B cell (primary cell): ENCODE results near the gene ELK4. TPM values are rescaled to one million over a fixed set of nuclear protein-coding genes. Genes with fewer than 3 reads are reported as not detected.

Experiments
- ATAC-seq: fragments of 200-7000 bp; cut with Tn5 transposase; one replicate; pipeline ENCODE4 v1.10.0; 2021; ENCODE audit warnings: low read depth, mild to moderate bottlenecking, moderate number of reproducible peaks, moderate library complexity
- CTCF ChIA-PET: fragments of 350-600 bp; sonication (Branson Sonifier 250); formaldehyde crosslinking; loops from one replicate; lab custom pipeline; 2021; ENCODE audit warnings: antibody characterized with exemption, inconsistent platforms; lab: Charles Lee
- POLR2A ChIA-PET: fragments of 350-600 bp; sonication (Branson Sonifier 250); formaldehyde crosslinking; loops from one replicate; lab custom pipeline; 2021; ENCODE audit warnings: antibody characterized with exemption; lab: Charles Lee
- DNase-seq: peaks from one replicate; pipeline ENCODE4 v3.0.0; 2013
- H2AFZ ChIP-seq: 2 replicates; pipeline ENCODE4 v1.6.1; 2012; ENCODE audit warnings: mild to moderate bottlenecking, low read depth, low read length; ENCODE audit not compliant: insufficient read depth, poor library complexity, severe bottlenecking
- H3K27ac ChIP-seq, 2 donors: 1 replicate in 1 of 2; 2 replicates in 1 of 2; pipeline ENCODE4 v1.5.1; 2012 to 2013; ENCODE audit warnings: low read length in 2 of 2, mild to moderate bottlenecking in 2 of 2, moderate library complexity in 1 of 2
- H3K27me3 ChIP-seq, 4 experiments: fragments of 200-600 bp in 1 of 4; sonication (generic) in 1 of 4; replicated peaks in 1 of 4; 1 replicate in 2 of 4; 2 replicates in 2 of 4; pipeline versions ENCODE4 v1.6.1 to v1.7.0; 2013 to 2016; ENCODE audit warnings: low read length in 3 of 4, mild to moderate bottlenecking in 2 of 4, mixed read lengths in 1 of 4, moderate library complexity in 1 of 4; ENCODE audit not compliant: insufficient read depth in 4 of 4, control insufficient read depth in 3 of 4; ENCODE audit errors: control extremely low read depth in 1 of 4
- H3K36me3 ChIP-seq, 2 experiments: replicated peaks in 1 of 2; 1 replicate in 1 of 2; 2 replicates in 1 of 2; pipeline versions ENCODE4 v1.6.1 to v1.7.1; 2013; ENCODE audit warnings: low read length in 1 of 2; ENCODE audit not compliant: insufficient read depth in 2 of 2, control insufficient read depth in 1 of 2; ENCODE audit errors: control extremely low read depth in 1 of 2, extremely low read depth in 1 of 2
- H3K4me1 ChIP-seq, 2 donors: fragments of 200-600 bp in 1 of 2; sonication (generic) in 1 of 2; 1 replicate in 1 of 2; 2 replicates in 1 of 2; pipeline versions ENCODE4 v1.5.1 to v1.6.1; 2013 to 2017; ENCODE audit warnings: low read length in 2 of 2; ENCODE audit not compliant: control insufficient read depth in 2 of 2, insufficient read depth in 2 of 2
- H3K4me2 ChIP-seq: replicated peaks from 2 replicates; pipeline ENCODE3; 2012; ENCODE audit warnings: mild to moderate bottlenecking, low read depth, low read length; ENCODE audit not compliant: poor library complexity, severe bottlenecking
- H3K4me3 ChIP-seq, 5 experiments: fragments of 200-600 bp in 1 of 5; sonication (generic) in 1 of 5; 1 replicate in 3 of 5; 2 replicates in 2 of 5; pipeline versions ENCODE4 v1.5.1 to v1.7.0; 2011 to 2016; ENCODE audit warnings: low read length in 4 of 5, mild to moderate bottlenecking in 4 of 5, low read depth in 2 of 5, control low read depth in 1 of 5, moderate library complexity in 1 of 5; ENCODE audit not compliant: insufficient read depth in 1 of 5; ENCODE audit errors: control extremely low read depth in 1 of 5, extremely low read depth in 1 of 5
- H3K79me2 ChIP-seq: fragments of 200-600 bp; sonication (generic); one replicate; pipeline ENCODE4 v1.6.0; 2016; ENCODE audit warnings: low read length; ENCODE audit not compliant: control insufficient read depth, insufficient read depth
- H3K9ac ChIP-seq: fragments of 200-600 bp; sonication (generic); 2 replicates; pipeline ENCODE4 v1.6.1; 2017; ENCODE audit warnings: mild to moderate bottlenecking, low read length, moderate library complexity
- H3K9me3 ChIP-seq, 3 donors: one replicate each; pipeline versions ENCODE4 v1.6.1 to v1.7.1; 2013; ENCODE audit warnings: low read length in 2 of 3; ENCODE audit not compliant: control insufficient read depth in 2 of 3, insufficient read depth in 1 of 3; ENCODE audit errors: control extremely low read depth in 1 of 3
- H4K20me1 ChIP-seq: 2 replicates; pipeline ENCODE4 v1.6.0; 2012; ENCODE audit warnings: mild to moderate bottlenecking, low read length; ENCODE audit not compliant: insufficient read depth, control insufficient read depth, poor library complexity, severe bottlenecking
- H3K27ac Mint-ChIP-seq: one replicate; pipeline ENCODE4 v1.8.0; 2021; ENCODE audit warnings: mixed read lengths
- H3K27me3 Mint-ChIP-seq: one replicate; pipeline ENCODE4 v1.8.0; 2021; ENCODE audit warnings: mixed read lengths
- H3K4me1 Mint-ChIP-seq: one replicate; pipeline ENCODE4 v1.8.0; 2021; ENCODE audit warnings: mixed read lengths
- H3K4me3 Mint-ChIP-seq: one replicate; pipeline ENCODE4 v1.8.0; 2021; ENCODE audit warnings: mixed read lengths
- H3K9me3 Mint-ChIP-seq: one replicate; pipeline ENCODE4 v1.8.0; 2022; ENCODE audit warnings: mixed read lengths; ENCODE audit not compliant: insufficient read depth
- CTCF ChIP-seq: fragments of 200-600 bp; IDR thresholded peaks from one replicate; pipeline ENCODE4 v1.8.0; 2022; ENCODE audit warnings: antibody characterized with exemption, mild to moderate bottlenecking
- EZH2 ChIP-seq: IDR thresholded peaks from 2 replicates; pipeline ENCODE4 v1.6.1; 2012; ENCODE audit warnings: borderline replicate concordance, low read depth, mild to moderate bottlenecking, moderate library complexity, low read length; ENCODE audit not compliant: insufficient read depth, poor library complexity, severe bottlenecking
- WGBS: methylation state at CpG from one replicate; pipeline ENCODE4 v1.1.5; 2013; ENCODE audit warnings: missing lambda C conversion rate; ENCODE audit not compliant: insufficient coverage; 5-methylcytosine and 5-hydroxymethylcytosine counted together
- intact Hi-C: fragments of 100-400 bp; cut with micrococcal nuclease; formaldehyde crosslinking; loops from one replicate; pipeline ENCODE4 v1.10.0; 2022
- polyA plus RNA-seq: library from polyadenylated mRNA; depleted of rRNA; stranded (reverse); fragments of >200 nt; gene quantifications from 2 replicates; pipeline ENCODE4 v1.2.3, GENCODE V29; 2012
- total RNA-seq, 2 donors: library from RNA; stranded (reverse); fragments of 120-200 nt in 1 of 2; gene quantifications; 1 replicate in 1 of 2; 2 replicates in 1 of 2; pipeline versions ENCODE4 v1.2.3 to v1.2.4, GENCODE V29; 2013 to 2022

ELK4 gene
- total and polyA plus RNA-seq, 2 donors (not counting 1 experiment from before 2014, with no cell fraction given), result 11.0 to 151 TPM

- Histone ChIP-seq H3K9ac (no peak overlapping the region), H3K4me1 (peaks cover 29 to 31% of the 10 kb centered on the region in 2 donors), H2AFZ (no peak overlapping the region), H3K4me2 (no peak overlapping the region), H3K36me3 (peaks cover 0 to under 1% of the 10 kb centered on the region in 2 experiments), H3K79me2 (peaks cover 33% of the 10 kb centered on the region), H4K20me1 (peaks cover 8% of the 10 kb centered on the region), H3K9me3 (no peaks in the 10 kb centered on the region), H3K27me3 (no peaks in the 10 kb centered on the region), H3K27ac (no peak overlapping the region), H3K4me3 (no peak overlapping the region)
- Mint-ChIP-seq H3K27me3 (no peaks in the 10 kb centered on the region), H3K9me3 (no peaks in the 10 kb centered on the region), H3K4me1 (peaks cover 28% of the 10 kb centered on the region), H3K4me3 (peak overlapping the region; percentile 89), H3K27ac (peak overlapping the region; percentile 22)
- ChIA-PET CTCF (interaction anchor here (1.8 to 9.1 kb wide), 3 partner anchors 22 to 90 kb away, joined by 5 to 76 read pairs (median 70); no protein-coding TSS in a partner anchor), POLR2A (interaction anchor here (1.2 kb wide), 1 partner anchor 20 kb away, joined by 3 read pairs; no protein-coding TSS in a partner anchor)
- ATAC-seq, result no peak
- TF ChIP-seq CTCF (no peak), EZH2 (no peak)
- 100% methylated on average over 1 of the region's 3 CpGs for WGBS
- DNase-seq, result no peak
- intact Hi-C loops, result loop anchor here (2.0 kb wide), 1 partner anchor 17 kb away; no protein-coding TSS in a partner anchor
Measured at GRCh38 chr1:205681364-205681763, 49.6 kb upstream of the ELK4 start.

- peak within 1 kb of the TSS; percentile 89 for H3K4me3 Mint-ChIP-seq
- H3K4me1 Mint-ChIP-seq, result peaks cover 32% of the 10 kb centered on the region
- ChIA-PET POLR2A (interaction anchor here (0.6 to 1.2 kb wide), 8 partner anchors 11 to 1661 kb away, joined by 3 to 9 read pairs (median 3); partner anchors contain the start of gene SLC41A1), CTCF (interaction anchor here (0.9 to 9.1 kb wide), 10 partner anchors 10 to 356 kb away, joined by 3 to 76 read pairs (median 4); no protein-coding TSS in a partner anchor)
- Histone ChIP-seq H3K36me3 (peaks cover 0 to 3% of the 10 kb centered on the region in 2 experiments), H2AFZ (peak within 1 kb of the TSS; percentile 83), H3K4me2 (peak within 1 kb of the TSS; percentile 98), H3K4me3 (peak within 1 kb of the TSS; percentile 27 to 80 (median 70)), H3K9me3 (no peaks in the 10 kb centered on the region), H4K20me1 (peaks cover 8% of the 10 kb centered on the region), H3K27me3 (no peaks in the 10 kb centered on the region), H3K4me1 (peaks cover 29 to 37% of the 10 kb centered on the region in 2 donors), H3K79me2 (peaks cover 44% of the 10 kb centered on the region), H3K9ac (peak within 1 kb of the TSS; percentile 76), H3K27ac (peak within 1 kb of the TSS in 1 of 2 donors; percentile 62)
- DNase-seq, result peak; percentile 73
- no peaks in the 10 kb centered on the region for H3K9me3 Mint-ChIP-seq
- intact Hi-C loops, result loop anchor here (2.0 kb wide), 1 partner anchor 15 kb away; no protein-coding TSS in a partner anchor
- WGBS, result under 1% methylated on average over 61 of the region's 86 CpGs
- H3K27me3 Mint-ChIP-seq, result no peaks in the 10 kb centered on the region
- ATAC-seq, result peak; percentile 62
- H3K27ac Mint-ChIP-seq, result peak within 1 kb of the TSS; percentile 63
- TF ChIP-seq CTCF, result no peak
- no peak for TF ChIP-seq EZH2
Measured at GRCh38 chr1:205680073-205680851, 48.5 kb upstream of the ELK4 start, which contains the start of gene SLC45A3. TSS of gene SLC45A3 (minus strand) at chr1:205680509. CDS start at chr1:205664656, 15,853 bp downstream.
